Erythroblast (primary cell): ENCODE data around the gene CUEDC2.

Source experiments
- DNase-seq, 2 experiments: peaks; one replicate each; lab custom pipeline; 2025; lab: John Stamatoyannopoulos, UW
- GATA1 ChIP-seq: IDR thresholded peaks from 2 replicates; pipeline ENCODE4 v1.6.1; 2011; ENCODE audit warnings: low read depth, mild to moderate bottlenecking, control low read depth, low read length, moderate library complexity
- POLR2A ChIP-seq: IDR thresholded peaks from 2 replicates; pipeline ENCODE4 v1.6.1; 2011; ENCODE audit warnings: mild to moderate bottlenecking, low read length

CUEDC2 gene

DNA sequence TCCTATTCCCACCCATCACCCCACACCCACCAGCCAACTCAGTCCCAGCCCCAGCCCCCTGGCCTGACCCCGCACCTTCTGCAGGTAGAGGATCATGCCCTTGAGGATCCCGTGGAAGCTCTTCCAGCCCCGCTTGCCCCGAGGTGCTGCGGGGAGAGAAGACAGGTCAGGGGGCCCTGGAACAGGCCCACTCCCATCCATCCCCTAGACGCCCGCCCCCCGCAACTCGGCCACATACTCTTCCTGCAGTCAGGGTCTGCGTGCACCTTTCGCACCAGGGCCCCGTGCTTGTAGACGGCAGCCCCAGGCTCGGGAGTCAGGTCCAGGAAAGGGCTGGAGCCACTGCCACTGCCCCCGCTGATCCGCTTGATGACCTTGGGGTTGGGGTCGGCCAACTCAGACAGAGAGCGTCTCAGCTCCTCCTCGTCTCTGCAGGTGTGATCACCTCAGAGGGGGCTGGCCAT lies 27.2 kb downstream of the CUEDC2 start:
- DNase-seq = no peak
- TF ChIP-seq POLR2A (no peak), GATA1 (no peak)

DNA sequence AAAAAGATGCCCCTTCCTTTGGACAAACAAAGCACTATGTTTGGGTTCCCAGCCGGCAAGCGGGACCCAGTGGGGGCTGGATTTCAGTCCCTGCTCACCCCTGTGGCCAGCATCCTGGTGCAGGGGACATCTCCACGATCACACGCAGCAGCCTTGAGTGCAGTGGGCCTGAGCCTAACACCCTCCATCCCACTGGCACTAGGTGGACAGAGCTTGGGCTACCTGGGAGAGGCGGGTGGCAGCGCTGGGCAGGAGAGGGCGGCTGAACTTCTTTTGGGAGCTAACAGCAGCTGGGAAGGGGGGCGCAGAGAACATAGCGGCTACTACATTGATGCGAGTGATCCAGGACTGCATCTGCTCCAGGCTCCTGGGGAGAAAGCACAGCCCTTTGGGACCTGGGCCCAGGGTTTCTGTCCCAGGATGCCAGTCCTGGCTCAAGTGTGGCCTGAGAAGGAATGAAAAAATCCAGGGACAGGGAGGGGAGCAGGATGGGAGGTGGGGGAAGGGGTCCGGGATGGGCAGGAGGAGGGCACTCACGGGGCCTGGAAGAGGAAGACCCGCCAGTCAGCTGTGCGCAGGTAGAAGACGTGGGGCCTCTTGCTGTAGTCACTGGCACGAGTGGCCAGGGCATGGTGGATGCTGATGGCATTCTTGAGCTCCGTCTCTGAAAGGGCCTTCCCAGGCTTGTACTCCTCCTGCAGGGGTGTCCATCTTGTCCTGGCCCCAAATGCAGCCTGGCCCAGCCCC lies 27.8 kb downstream of the CUEDC2 start:
- DNase-seq = no peak

DNA sequence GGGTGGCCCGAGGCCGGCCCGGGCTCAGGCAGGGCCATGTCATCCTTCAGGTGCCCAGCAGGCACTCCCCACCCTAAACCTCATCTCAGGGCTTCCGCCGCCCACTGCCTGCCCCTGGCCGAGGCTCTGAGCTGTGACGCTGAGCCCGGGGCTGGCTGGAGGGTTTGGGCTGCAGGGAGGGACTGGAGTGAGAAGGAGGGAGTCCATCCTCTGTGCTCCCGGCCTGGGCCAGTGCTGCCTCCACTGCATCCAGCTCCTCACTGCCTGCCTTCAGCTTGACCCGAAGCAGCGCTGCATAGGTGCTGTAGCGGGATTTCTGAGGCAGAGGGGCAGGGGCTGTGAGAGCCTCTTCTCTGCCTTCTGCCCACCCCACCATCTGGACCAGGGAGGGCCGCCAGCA lies 29.3 kb downstream of the CUEDC2 start:
- no peak for DNase-seq
- TF ChIP-seq GATA1 (no peak), POLR2A (no peak)

More for the DNA sequence above, 27.8 kb downstream of the CUEDC2 start:
- TF ChIP-seq POLR2A (no peak), GATA1 (no peak)

DNA sequence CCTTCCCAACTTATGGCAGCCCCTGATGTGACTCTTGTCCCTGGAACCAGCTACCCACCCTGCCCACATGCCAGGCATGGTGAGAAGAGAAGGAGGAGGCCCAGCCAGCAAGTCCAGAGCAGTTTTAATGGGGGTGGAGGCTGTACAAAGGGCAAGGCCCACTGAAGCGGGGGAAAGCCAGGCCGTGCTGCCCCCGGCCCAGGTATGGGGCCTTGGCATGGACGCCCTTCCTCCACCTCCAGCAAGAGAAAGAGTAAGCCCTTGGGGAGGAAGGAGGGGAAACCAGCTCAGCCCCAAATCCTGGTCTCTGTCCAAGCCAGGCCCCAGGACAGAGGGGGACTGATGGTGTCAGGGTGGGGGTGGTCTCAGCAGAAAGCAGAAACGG lies 29.9 kb downstream of the CUEDC2 start:
- TF ChIP-seq GATA1 = no peak
- TF ChIP-seq POLR2A = no peak
- DNase-seq = no peak

DNA sequence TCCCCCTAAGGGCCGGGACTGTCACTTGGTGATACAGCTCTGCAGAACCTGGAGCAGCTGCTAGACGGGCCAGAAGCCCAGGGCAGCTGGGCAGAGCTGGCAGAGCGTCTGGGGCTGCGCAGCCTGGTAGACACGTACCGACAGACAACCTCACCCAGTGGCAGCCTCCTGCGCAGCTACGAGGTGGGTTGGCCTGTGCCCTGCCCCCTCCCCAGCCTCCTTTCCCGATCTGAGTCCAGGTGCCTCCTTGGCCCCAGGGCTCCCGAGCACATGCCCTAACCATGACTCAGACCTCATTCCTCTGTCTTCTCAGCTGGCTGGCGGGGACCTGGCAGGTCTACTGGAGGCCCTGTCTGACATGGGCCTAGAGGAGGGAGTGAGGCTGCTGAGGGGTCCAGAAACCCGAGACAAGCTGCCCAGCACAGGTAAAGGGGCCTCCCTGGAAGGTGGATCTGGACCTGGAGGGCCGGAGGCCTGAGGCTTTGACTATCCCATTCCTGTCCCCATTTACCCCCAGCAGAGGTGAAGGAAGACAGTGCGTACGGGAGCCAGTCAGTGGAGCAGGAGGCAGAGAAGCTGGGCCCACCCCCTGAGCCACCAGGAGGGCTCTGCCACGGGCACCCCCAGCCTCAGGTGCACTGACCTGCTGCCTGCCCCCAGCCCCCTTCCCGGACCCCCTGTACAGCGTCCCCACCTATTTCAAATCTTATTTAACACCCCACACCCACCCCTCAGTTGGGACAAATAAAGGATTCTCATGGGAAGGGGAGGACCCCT lies 30.5 kb downstream of the CUEDC2 start:
- DNase-seq = no peak
- no peak for TF ChIP-seq POLR2A
- no peak for TF ChIP-seq GATA1

- DNase-seq = no peak
- TF ChIP-seq GATA1 (no peak), POLR2A (no peak)
These were observed 31.1 kb downstream of the CUEDC2 start for GRCh38 chr10:102401342-102401654.

GRCh38 chr10:102400598-102401341 lies 31.6 kb downstream of the CUEDC2 start:
- no peak for DNase-seq
- TF ChIP-seq GATA1 (no peak), POLR2A (no peak)

- TF ChIP-seq GATA1 = no peak
- TF ChIP-seq POLR2A = no peak
These were observed 32.3 kb downstream of the CUEDC2 start for GRCh38 chr10:102400076-102400475.

DNA sequence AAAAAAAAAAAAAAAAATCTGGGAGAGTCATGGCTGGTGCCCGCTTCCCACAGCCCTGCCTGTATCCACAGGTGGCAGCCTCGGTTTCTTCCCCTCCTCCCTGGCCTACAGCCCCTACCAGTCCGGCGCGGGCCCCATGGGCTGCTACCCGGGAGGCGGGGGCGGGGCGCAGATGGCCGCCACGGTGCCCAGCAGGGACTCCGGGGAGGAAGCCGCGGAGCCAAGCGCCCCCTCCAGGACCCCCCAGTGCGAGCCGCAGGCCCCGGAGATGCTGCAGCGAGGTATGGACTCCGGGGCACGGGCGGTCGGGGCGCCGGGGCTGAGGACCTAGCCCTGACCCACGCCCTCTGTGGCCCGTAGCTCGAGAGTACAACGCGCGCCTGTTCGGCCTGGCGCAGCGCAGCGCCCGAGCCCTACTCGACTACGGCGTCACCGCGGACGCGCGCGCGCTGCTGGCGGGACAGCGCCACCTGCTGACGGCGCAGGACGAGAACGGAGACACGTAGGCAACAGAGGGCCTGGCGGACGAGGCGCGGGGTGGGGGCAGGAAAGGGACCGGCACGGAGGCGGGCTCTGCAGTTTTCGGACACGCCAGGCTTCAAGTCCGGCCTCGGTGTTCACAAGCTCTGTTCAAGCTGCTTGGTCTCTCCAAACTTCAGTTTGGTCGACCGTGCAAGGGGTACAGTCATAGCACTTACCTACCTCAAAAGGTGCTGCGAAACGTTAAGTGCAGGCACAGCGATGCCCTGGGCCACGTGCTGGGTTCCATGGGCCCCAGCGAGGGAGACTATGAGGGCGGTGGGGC lies 33.0 kb downstream of the CUEDC2 start:
- DNase-seq = peak; percentile 91 to 95
- TF ChIP-seq POLR2A (peak; percentile 5), GATA1 (no peak)

More at GRCh38 chr10:102400076-102400475, 32.3 kb downstream of the CUEDC2 start:
- DNase-seq = no peak

- no peak for DNase-seq
- TF ChIP-seq POLR2A (no peak), GATA1 (no peak)
These were observed 34.0 kb downstream of the CUEDC2 start for GRCh38 chr10:102398172-102399020.

- TF ChIP-seq GATA1 (no peak), POLR2A (no peak)
- DNase-seq = no peak
These were observed 34.9 kb downstream of the CUEDC2 start for GRCh38 chr10:102397222-102398171.
